Thoracic aorta (tissue), 2 donors: ENCODE data around the gene DENND6B. TPM values are rescaled to one million over a fixed set of nuclear protein-coding genes. Genes with fewer than 3 reads are reported as not detected.

ENCODE experiments used
- ATAC-seq: fragments of 150-250 bp; one replicate; pipeline ENCODE4 v1.8.0; 2017; ENCODE audit warnings: low read depth; ENCODE audit not compliant: insufficient number of reproducible peaks, low FRiP score
- DNase-seq: peaks from one replicate; pipeline ENCODE4 v3.0.0-alpha.2; 2020; ENCODE audit warnings: low spot score
- H3K27ac ChIP-seq, 2 donors: fragments of 200-600 bp; sonication (generic); 1 replicate in 1 of 2; 2 replicates in 1 of 2; pipeline ENCODE4 v1.5.1; 2016; ENCODE audit warnings: mild to moderate bottlenecking in 2 of 2, moderate library complexity in 2 of 2
- H3K27me3 ChIP-seq: fragments of 200-600 bp; sonication (generic); replicated peaks from 2 replicates; pipeline ENCODE4 v1.6.0; 2016; ENCODE audit warnings: mild to moderate bottlenecking; ENCODE audit not compliant: insufficient read depth
- H3K36me3 ChIP-seq: fragments of 200-600 bp; sonication (generic); one replicate; pipeline ENCODE4 v1.5.1; 2016
- H3K4me1 ChIP-seq, 2 donors: fragments of 200-600 bp; sonication (generic); 1 replicate in 1 of 2; 2 replicates in 1 of 2; pipeline versions ENCODE4 v1.5.1 to v1.6.0; 2016; ENCODE audit warnings: low read depth in 2 of 2, mild to moderate bottlenecking in 1 of 2; ENCODE audit not compliant: control insufficient read depth in 1 of 2
- H3K4me3 ChIP-seq: fragments of 200-600 bp; sonication (generic); 2 replicates; pipeline ENCODE4 v1.5.1; 2016; ENCODE audit warnings: mild to moderate bottlenecking
- H3K9me3 ChIP-seq: fragments of 200-600 bp; sonication (generic); 2 replicates; pipeline ENCODE4 v1.5.1; 2016
- CTCF ChIP-seq: fragments of 200-600 bp; sonication (generic); IDR thresholded peaks from one replicate; pipeline ENCODE4 v1.5.1; 2019; ENCODE audit warnings: antibody characterized with exemption
- total RNA-seq, 2 donors: library from RNA; depleted of rRNA; stranded (reverse); fragments of >200 nt; gene quantifications; one replicate each; pipeline versions ENCODE4 v1.1.0 to v1.2.3, GENCODE V29; 2016

DENND6B gene
- total RNA-seq, 2 donors from 2014 or later, result 4.2 to 6.0 TPM

- Histone ChIP-seq H3K4me1 (peaks cover 61 to 82% of the 10 kb centered on the region in 2 donors), H3K27me3 (no peaks in the 10 kb centered on the region), H3K36me3 (no peaks in the 10 kb centered on the region), H3K9me3 (no peaks in the 10 kb centered on the region), H3K4me3 (peak overlapping the region; percentile 96), H3K27ac (peak overlapping the region; percentile 90 to 95)
- no peak for DNase-seq
- no peak for ATAC-seq
- TF ChIP-seq CTCF, result no peak
Measured at GRCh38 chr22:50302564-50302963, 24.2 kb downstream of the DENND6B start.

- ATAC-seq, result no peak
- TF ChIP-seq CTCF, result no peak
- Histone ChIP-seq H3K27me3 (no peaks in the 10 kb centered on the region), H3K4me1 (peaks cover 62 to 86% of the 10 kb centered on the region in 2 donors), H3K4me3 (peak overlapping the region; percentile 25), H3K27ac (peak overlapping the region; percentile 90 to 95), H3K9me3 (no peaks in the 10 kb centered on the region), H3K36me3 (no peaks in the 10 kb centered on the region)
- no peak for DNase-seq
Measured at GRCh38 chr22:50302041-50302541, 24.7 kb downstream of the DENND6B start.

- Histone ChIP-seq H3K27ac (peak overlapping the region; percentile 90 to 95), H3K9me3 (no peaks in the 10 kb centered on the region), H3K27me3 (no peaks in the 10 kb centered on the region), H3K4me3 (peak overlapping the region; percentile 25), H3K4me1 (peaks cover 67 to 91% of the 10 kb centered on the region in 2 donors), H3K36me3 (no peaks in the 10 kb centered on the region)
- ATAC-seq (no peak), DNase-seq (no peak)
- no peak for TF ChIP-seq CTCF
Measured at GRCh38 chr22:50301581-50301991, 25.2 kb downstream of the DENND6B start.

- Histone ChIP-seq H3K36me3 (no peaks in the 10 kb centered on the region), H3K27ac (no peak overlapping the region), H3K9me3 (no peaks in the 10 kb centered on the region), H3K27me3 (no peaks in the 10 kb centered on the region), H3K4me3 (no peak overlapping the region), H3K4me1 (peaks cover 68 to 93% of the 10 kb centered on the region in 2 donors)
- TF ChIP-seq CTCF, result no peak
- DNase-seq (no peak), ATAC-seq (no peak)
Measured at GRCh38 chr22:50300620-50301257, 26.1 kb downstream of the DENND6B start.

GRCh38 chr22:50299785-50300619 is 26.8 kb downstream of the DENND6B start:
- TF ChIP-seq CTCF, result no peak
- Histone ChIP-seq H3K4me3 (peak overlapping the region; percentile 54), H3K9me3 (no peaks in the 10 kb centered on the region), H3K27me3 (no peaks in the 10 kb centered on the region), H3K4me1 (peaks cover 62 to 86% of the 10 kb centered on the region in 2 donors), H3K36me3 (no peaks in the 10 kb centered on the region), H3K27ac (no peak overlapping the region)
- DNase-seq (no peak), ATAC-seq (no peak)
